PC-9 (cell line): Measurements from ENCODE around the gene MS4A4A. TPM values are rescaled to one million over a fixed set of nuclear protein-coding genes. Genes with fewer than 3 reads are reported as not detected.

Experiments
- BruUV-seq: library from RNA; stranded (reverse); fragments of 400-500 nt; replicated peaks from 2 replicates; lab custom pipeline; 2021; lab: Mats Ljungman, UMichigan
- CTCF ChIA-PET: fragments of 300-600 bp; sonication (Branson Sonifier 250); formaldehyde crosslinking; loops from one replicate; lab custom pipeline; 2022; ENCODE audit warnings: antibody characterized with exemption; lab: Charles Lee
- POLR2A ChIA-PET: fragments of 300-600 bp; sonication (Branson Sonifier 250); formaldehyde crosslinking; loops from one replicate; lab custom pipeline; 2022; ENCODE audit warnings: antibody characterized with exemption; ENCODE audit not compliant: unreplicated experiment; lab: Charles Lee
- DNase-seq, 2 experiments: peaks; one replicate each; pipeline versions ENCODE4 v3.0.0 to v3.0.0-alpha.2; 2015 to 2022; ENCODE audit warnings: mixed read lengths in 1 of 2
- H2AFZ ChIP-seq: fragments of 200-600 bp; sonication (generic); 2 replicates; pipeline ENCODE4 v1.8.1; 2017; ENCODE audit warnings: antibody characterized with exemption
- H3F3A ChIP-seq: fragments of 200-600 bp; sonication (generic); 2 replicates; pipeline ENCODE4 v1.8.1; 2017; ENCODE audit warnings: antibody characterized with exemption, mild to moderate bottlenecking, low read depth; ENCODE audit not compliant: insufficient read depth
- H3K27ac ChIP-seq: fragments of 200-600 bp; sonication (generic); 2 replicates; pipeline ENCODE4 v1.6.1; 2016; ENCODE audit warnings: mixed run types
- H3K27me3 ChIP-seq: fragments of 200-600 bp; sonication (generic); 2 replicates; pipeline ENCODE4 v1.6.1; 2016; ENCODE audit warnings: low read depth, mixed run types; ENCODE audit not compliant: insufficient read depth
- H3K36me3 ChIP-seq: fragments of 200-600 bp; sonication (generic); 2 replicates; pipeline ENCODE4 v1.6.1; 2016; ENCODE audit warnings: low read depth, mixed run types
- H3K4me1 ChIP-seq: fragments of 200-600 bp; sonication (generic); replicated peaks from 2 replicates; pipeline ENCODE4 v1.6.1; 2016; ENCODE audit warnings: mixed run types; ENCODE audit not compliant: insufficient read depth
- H3K4me2 ChIP-seq: fragments of 200-600 bp; sonication (generic); 2 replicates; pipeline ENCODE4 v1.6.1; 2017; ENCODE audit warnings: mixed run types
- H3K4me3 ChIP-seq: fragments of 200-600 bp; sonication (generic); 2 replicates; pipeline ENCODE4 v1.6.1; 2016; ENCODE audit warnings: mixed run types
- H3K79me2 ChIP-seq: fragments of 200-600 bp; sonication (generic); 2 replicates; pipeline ENCODE4 v1.6.1; 2017; ENCODE audit warnings: low read depth, mixed run types
- H3K9me2 ChIP-seq: fragments of 200-600 bp; sonication (generic); 2 replicates; pipeline ENCODE4 v1.8.1; 2017; ENCODE audit warnings: mild to moderate bottlenecking; ENCODE audit not compliant: insufficient read depth
- H3K9me3 ChIP-seq: fragments of 200-600 bp; sonication (generic); 2 replicates; pipeline ENCODE4 v1.8.1; 2016; ENCODE audit warnings: low read depth; ENCODE audit not compliant: insufficient read depth
- H4K20me1 ChIP-seq: fragments of 200-600 bp; sonication (generic); 2 replicates; pipeline ENCODE4 v1.8.1; 2017; ENCODE audit not compliant: insufficient read depth
- CTCF ChIP-seq: fragments of 200-600 bp; sonication (generic); conservative IDR thresholded peaks from 2 replicates; pipeline ENCODE4 v1.6.1; 2017; ENCODE audit warnings: mixed run types, antibody characterized with exemption, mild to moderate bottlenecking, moderate library complexity
- EZH2 ChIP-seq: fragments of 200-600 bp; sonication (generic); IDR thresholded peaks from 2 replicates; pipeline ENCODE4 v1.8.0; 2017; ENCODE audit warnings: antibody characterized with exemption, low read depth
- intact Hi-C: fragments of 100-400 bp; cut with micrococcal nuclease; formaldehyde crosslinking; loops from one replicate; pipeline ENCODE4 v1.10.0; 2022; ENCODE audit not compliant: unreplicated experiment
- total RNA-seq: library from RNA; stranded (reverse); gene quantifications from 2 replicates; pipeline ENCODE4 v1.2.3, GENCODE V29; 2021

Gene MS4A4A
- total RNA-seq, 1 experiment from 2014 or later: not detected

- no peaks in the 10 kb centered on the region for H3K79me2 ChIP-seq
- 0 out of 2 replicates have a peak, but pooled peaks cover 3% of the 10 kb centered on the region for H3K9me3 ChIP-seq
- ChIA-PET POLR2A (no interaction called here), CTCF (no interaction called here)
- no peak overlapping the region for H3K4me3 ChIP-seq
- no peaks in the 10 kb centered on the region for H3K9me2 ChIP-seq
- no peak for TF ChIP-seq EZH2
- no peak for TF ChIP-seq CTCF
- no peaks in the 10 kb centered on the region for H4K20me1 ChIP-seq
- no TSS peak for BruUV-seq
- DNase-seq: no peak
- H3F3A ChIP-seq: no peaks in the 10 kb centered on the region
- H3K4me1 ChIP-seq: no peaks in the 10 kb centered on the region
- H3K4me2 ChIP-seq: no peak overlapping the region
- H2AFZ ChIP-seq: no peak overlapping the region
- no peaks in the 10 kb centered on the region for H3K27me3 ChIP-seq
- H3K36me3 ChIP-seq: no peaks in the 10 kb centered on the region
- intact Hi-C loops: no loop called here
- no peak overlapping the region for H3K27ac ChIP-seq
Measured at GRCh38 chr11:60261014-60261413, 19.5 kb upstream of the MS4A4A start.

- no peaks in the 10 kb centered on the region for H3K4me1 ChIP-seq
Measured at GRCh38 chr11:60263402-60263801, 17.1 kb upstream of the MS4A4A start.

GRCh38 chr11:60264644-60265043, 15.8 kb upstream of the MS4A4A start:
- peaks cover 23% of the 10 kb centered on the region; the same call in 1 of the 2 replicates for H3K27me3 ChIP-seq
- ChIA-PET POLR2A (no interaction called here), CTCF (no interaction called here)
- no TSS peak for BruUV-seq
- no peak overlapping the region for H2AFZ ChIP-seq
- H3K79me2 ChIP-seq: no peaks in the 10 kb centered on the region
- H3K27ac ChIP-seq: no peak overlapping the region
- no peaks in the 10 kb centered on the region for H3K9me2 ChIP-seq
- 0 out of 2 replicates have a peak, but pooled peaks cover 3% of the 10 kb centered on the region for H3K9me3 ChIP-seq
- DNase-seq: no peak
- H3F3A ChIP-seq: no peaks in the 10 kb centered on the region
- TF ChIP-seq CTCF (no peak), EZH2 (no peak)
- no peaks in the 10 kb centered on the region for H3K36me3 ChIP-seq
- no peak overlapping the region for H3K4me2 ChIP-seq
- intact Hi-C loops: loop anchor here (1.0 to 5.0 kb wide), 2 partner anchors 222 to 353 kb away; no protein-coding TSS in a partner anchor
- no peaks in the 10 kb centered on the region for H3K4me1 ChIP-seq
- H4K20me1 ChIP-seq: no peaks in the 10 kb centered on the region
- H3K4me3 ChIP-seq: no peak overlapping the region

More at GRCh38 chr11:60263402-60263801, 17.1 kb upstream of the MS4A4A start:
- Histone ChIP-seq H4K20me1 (no peaks in the 10 kb centered on the region), H3K27ac (no peak overlapping the region), H3K9me3 (0 out of 2 replicates have a peak, but pooled peaks cover 3% of the 10 kb centered on the region), H3K27me3 (peaks cover 19% of the 10 kb centered on the region; the same call in 1 of the 2 replicates), H2AFZ (no peak overlapping the region), H3K4me3 (no peak overlapping the region), H3K36me3 (no peaks in the 10 kb centered on the region), H3K9me2 (no peaks in the 10 kb centered on the region), H3K79me2 (no peaks in the 10 kb centered on the region), H3F3A (no peaks in the 10 kb centered on the region), H3K4me2 (no peak overlapping the region)
- POLR2A ChIA-PET: no interaction called here
- intact Hi-C loops: no loop called here
- no TSS peak for BruUV-seq
- no peak for DNase-seq
- CTCF ChIA-PET: no interaction called here
- TF ChIP-seq CTCF (no peak), EZH2 (no peak)
